ENCODE measurements around the gene RBM23.

Gene RBM23

DNA sequence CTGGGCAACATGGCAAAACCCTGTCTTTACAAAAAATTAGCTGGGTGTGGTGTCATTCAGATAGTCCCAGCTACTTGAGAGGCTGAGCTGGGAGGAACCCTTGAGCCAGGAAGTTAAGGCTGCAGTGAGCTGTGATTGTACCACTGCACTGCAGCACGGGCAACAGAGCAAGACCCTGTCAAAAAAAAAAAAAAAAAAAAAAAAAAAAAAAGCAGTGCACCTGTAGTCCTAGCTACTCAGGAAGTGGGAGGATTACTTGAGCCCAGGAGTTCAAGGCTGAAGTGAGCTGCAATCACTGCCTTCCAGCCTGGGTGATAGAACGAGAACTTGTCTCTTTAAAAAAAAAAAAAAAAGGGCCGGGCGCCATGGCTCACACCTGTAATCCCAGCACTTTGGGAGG, 30.3 kb downstream of the RBM23 start:
- H2AFZ ChIP-seq (ENCODE audit: low read depth, low read length): no peak overlapping the region

DNA sequence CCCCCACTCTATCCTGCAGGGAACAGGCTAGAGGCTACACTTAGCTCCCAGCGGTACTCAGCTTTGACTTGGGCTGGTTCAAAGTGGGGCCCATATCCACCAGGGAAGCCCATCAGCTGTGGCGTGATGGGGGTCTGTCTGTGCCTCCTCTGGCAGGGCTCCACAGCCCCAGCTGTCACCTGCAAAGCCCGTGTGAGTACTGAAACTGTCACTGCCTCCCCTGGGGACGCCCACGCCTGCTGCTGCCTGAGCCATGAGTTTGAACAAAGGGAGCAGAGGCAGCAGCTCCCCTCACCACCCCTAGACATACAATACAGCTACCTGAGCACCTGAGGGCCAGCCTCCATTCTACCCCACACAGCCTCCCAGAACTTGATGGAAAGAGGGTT, 31.0 kb downstream of the RBM23 start:
- peak overlapping the region; percentile 60 for H3K4me3 ChIP-seq (ENCODE audit: low read length)
- H3K9me3 ChIP-seq (ENCODE audit: low read length): no peaks in the 10 kb centered on the region
- no peaks in the 10 kb centered on the region for H3K27me3 ChIP-seq (ENCODE audit: insufficient read depth, low read length)
- no peaks in the 10 kb centered on the region for H3K36me3 ChIP-seq (ENCODE audit: insufficient read depth, low read length)
- H2AFZ ChIP-seq (ENCODE audit: low read depth, low read length): no peak overlapping the region
- peaks cover 41% of the 10 kb centered on the region for H3K4me1 ChIP-seq (ENCODE audit: insufficient read depth, low read length)

More for the DNA sequence above, 30.3 kb downstream of the RBM23 start:
- Histone ChIP-seq H3K4me1 (ENCODE audit: insufficient read depth, low read length) (peaks cover 34% of the 10 kb centered on the region), H3K27me3 (ENCODE audit: insufficient read depth, low read length) (no peaks in the 10 kb centered on the region), H3K9me3 (ENCODE audit: low read length) (no peaks in the 10 kb centered on the region), H3K4me3 (ENCODE audit: low read length) (no peak overlapping the region), H3K36me3 (ENCODE audit: insufficient read depth, low read length) (no peaks in the 10 kb centered on the region)

DNA sequence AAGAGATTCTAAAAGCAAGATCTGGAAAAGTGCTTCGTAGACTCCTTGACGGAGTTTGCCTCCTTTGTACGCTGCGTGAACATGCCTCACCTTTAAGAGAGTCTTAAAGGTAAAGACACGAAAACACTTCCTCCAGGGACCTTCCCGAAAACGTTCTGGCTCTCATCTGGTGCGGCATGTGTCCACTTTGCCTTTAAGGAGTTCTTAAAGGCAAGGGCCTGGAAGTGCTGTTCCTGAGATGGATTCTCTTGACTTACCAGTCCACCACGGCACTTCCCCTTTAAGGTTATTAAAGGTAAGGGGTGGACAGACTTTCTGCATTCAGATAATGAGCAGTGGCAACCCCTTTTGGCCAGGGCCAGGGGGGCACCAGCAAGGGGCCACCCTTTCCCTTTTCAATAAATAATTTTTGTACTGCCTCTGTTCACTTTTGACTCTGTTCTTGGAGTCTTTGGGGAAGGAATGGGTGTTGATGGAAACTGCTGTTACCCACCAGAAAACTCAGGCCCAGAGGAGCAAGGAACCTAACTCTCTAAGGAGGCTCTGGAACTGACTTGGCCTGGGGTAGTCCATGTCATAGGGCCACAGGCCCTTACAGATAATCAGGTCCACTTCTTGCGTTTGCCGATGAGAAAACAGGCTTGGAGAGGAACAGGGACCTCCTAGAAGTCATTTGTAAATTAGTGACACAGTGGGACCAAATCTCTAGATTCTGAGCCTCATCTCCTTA, 31.5 kb downstream of the RBM23 start:
- Histone ChIP-seq H3K9me3 (ENCODE audit: low read length) (no peaks in the 10 kb centered on the region), H3K27me3 (ENCODE audit: insufficient read depth, low read length) (no peaks in the 10 kb centered on the region), H3K4me1 (ENCODE audit: insufficient read depth, low read length) (peaks cover 46% of the 10 kb centered on the region), H3K4me3 (ENCODE audit: low read length) (peak overlapping the region; percentile 60), H2AFZ (ENCODE audit: low read depth, low read length) (peak overlapping the region; percentile 80), H3K36me3 (ENCODE audit: insufficient read depth, low read length) (no peaks in the 10 kb centered on the region)

DNA sequence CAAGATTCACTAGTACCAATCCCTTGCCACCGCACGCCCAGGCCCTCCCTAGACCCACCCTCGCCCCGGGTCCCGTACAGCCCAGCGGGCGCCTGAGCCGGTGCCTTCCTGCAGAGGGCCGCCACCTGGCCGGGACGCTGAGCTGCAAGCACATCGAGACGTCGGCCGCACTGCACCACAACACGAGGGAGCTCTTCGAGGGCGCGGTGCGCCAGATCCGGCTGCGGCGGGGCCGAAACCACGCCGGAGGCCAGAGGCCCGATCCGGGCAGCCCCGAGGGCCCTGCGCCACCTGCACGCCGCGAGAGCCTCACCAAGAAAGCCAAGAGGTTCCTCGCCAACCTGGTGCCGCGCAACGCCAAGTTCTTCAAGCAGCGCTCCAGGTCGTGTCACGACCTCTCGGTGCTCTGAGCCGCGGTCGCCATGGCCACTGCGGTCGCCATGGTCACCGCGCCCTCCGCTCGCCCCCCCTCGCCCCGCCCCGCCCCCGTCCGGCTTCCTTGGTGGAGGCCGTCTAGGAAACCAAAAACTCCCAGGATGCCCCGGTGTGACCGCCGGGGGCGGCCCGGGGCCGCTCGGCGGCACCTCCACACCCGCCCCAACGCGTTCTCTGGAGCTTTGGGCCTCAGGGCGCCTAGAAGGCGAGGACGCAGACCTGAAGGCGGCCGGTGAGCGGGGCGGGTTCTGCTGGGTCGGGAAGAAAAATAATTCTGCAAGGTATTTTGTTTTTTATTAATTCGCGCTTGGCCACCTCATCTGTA, 32.3 kb downstream of the RBM23 start:
- no peaks in the 10 kb centered on the region for H3K9me3 ChIP-seq (ENCODE audit: low read length)
- H3K36me3 ChIP-seq (ENCODE audit: insufficient read depth, low read length): no peaks in the 10 kb centered on the region
- no peaks in the 10 kb centered on the region for H3K27me3 ChIP-seq (ENCODE audit: insufficient read depth, low read length)
- peaks cover 54% of the 10 kb centered on the region for H3K4me1 ChIP-seq (ENCODE audit: insufficient read depth, low read length)
- peak overlapping the region; percentile 60 for H3K4me3 ChIP-seq (ENCODE audit: low read length)
- H2AFZ ChIP-seq (ENCODE audit: low read depth, low read length): peak overlapping the region; percentile 80

DNA sequence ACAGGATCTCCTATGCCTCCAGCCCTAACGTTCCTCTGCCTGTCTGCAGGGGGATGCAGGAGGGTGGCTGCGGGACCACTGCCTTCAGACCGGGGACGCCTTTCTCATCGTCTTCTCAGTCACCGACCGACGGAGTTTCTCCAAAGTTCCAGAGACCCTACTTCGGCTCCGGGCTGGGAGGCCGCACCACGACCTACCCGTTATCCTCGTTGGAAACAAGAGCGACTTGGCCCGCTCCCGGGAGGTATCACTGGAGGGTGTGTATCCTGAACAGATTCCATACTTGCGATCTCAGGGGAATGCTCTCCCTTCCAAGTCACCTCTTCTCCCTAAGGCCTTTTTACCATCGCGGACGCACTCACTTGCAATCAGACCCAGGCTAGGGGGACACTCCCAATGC, 33.0 kb downstream of the RBM23 start:
- peaks cover 58% of the 10 kb centered on the region for H3K4me1 ChIP-seq (ENCODE audit: insufficient read depth, low read length)

DNA sequence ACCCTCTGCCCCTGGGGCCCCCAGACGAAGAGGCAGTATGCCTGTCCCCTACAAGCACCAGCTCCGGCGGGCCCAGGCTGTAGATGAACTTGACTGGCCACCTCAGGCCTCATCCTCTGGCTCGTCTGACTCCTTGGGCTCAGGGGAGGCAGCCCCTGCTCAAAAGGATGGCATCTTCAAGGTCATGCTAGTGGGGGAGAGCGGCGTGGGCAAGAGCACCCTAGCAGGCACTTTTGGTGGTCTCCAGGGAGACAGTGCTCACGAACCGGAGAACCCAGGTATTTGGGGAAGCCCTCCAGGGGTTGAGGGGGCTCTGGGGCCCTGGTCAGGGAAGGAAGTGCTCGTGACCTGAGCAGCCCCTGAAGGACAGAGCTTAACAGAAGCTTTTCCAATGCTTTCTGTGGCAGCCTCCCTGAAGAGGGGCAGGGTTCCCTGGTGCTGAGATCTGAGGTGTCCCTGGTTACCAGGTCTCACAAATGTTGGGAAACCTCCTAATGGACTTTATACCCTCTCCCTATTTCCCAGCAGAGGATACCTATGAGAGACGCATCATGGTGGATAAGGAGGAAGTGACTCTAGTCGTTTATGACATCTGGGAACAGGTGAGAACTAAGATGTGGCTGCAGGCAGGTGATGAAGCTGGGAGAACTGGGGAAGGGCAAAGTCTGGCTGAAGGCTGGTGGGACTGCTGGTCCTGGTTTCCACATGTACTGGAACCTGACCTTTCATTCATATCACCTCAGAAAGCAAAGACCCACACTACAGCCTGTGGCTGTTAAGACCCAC, 34.0 kb downstream of the RBM23 start:
- H3K4me1 ChIP-seq (ENCODE audit: insufficient read depth, low read length): peaks cover 58% of the 10 kb centered on the region
- H2AFZ ChIP-seq (ENCODE audit: low read depth, low read length): no peak overlapping the region
- no peak overlapping the region for H3K4me3 ChIP-seq (ENCODE audit: low read length)
- no peaks in the 10 kb centered on the region for H3K36me3 ChIP-seq (ENCODE audit: insufficient read depth, low read length)
- no peaks in the 10 kb centered on the region for H3K27me3 ChIP-seq (ENCODE audit: insufficient read depth, low read length)
- H3K9me3 ChIP-seq (ENCODE audit: low read length): no peaks in the 10 kb centered on the region

More for the DNA sequence above, 33.0 kb downstream of the RBM23 start:
- Histone ChIP-seq H3K27me3 (ENCODE audit: insufficient read depth, low read length) (no peaks in the 10 kb centered on the region), H3K36me3 (ENCODE audit: insufficient read depth, low read length) (no peaks in the 10 kb centered on the region), H2AFZ (ENCODE audit: low read depth, low read length) (no peak overlapping the region), H3K9me3 (ENCODE audit: low read length) (no peaks in the 10 kb centered on the region), H3K4me3 (ENCODE audit: low read length) (peak overlapping the region; percentile 44)

DNA sequence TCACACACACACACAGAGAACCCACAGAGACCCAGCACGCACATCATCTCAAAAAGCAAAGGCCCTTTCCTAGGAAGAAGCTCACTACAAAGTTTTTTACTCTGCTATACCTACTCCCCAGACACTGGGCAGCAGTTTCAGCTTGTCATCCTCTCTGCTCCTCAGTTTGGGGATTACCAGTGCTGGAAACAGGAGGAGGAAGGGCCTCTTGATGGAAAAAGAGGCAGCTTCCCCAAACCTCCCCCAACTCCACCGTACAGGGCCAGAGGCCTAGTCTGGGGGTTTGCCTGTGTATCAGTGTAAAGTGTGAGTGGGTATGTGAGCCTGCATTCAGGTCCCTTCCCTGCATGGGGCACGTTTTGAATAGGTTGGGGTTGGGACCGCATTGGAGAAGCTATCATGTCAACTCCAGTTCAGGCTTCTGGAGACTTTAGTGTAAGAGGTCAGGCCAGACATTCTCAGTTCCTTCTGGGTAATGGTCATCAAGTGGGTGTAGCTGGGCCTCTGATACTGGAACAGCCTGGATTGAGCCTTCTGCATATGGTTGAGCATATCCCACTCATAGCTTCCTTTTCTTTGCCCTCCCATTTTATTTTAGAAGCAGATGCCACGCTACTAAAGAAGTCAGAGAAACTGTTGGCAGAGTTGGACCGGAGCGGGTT, 34.7 kb downstream of the RBM23 start:
- Histone ChIP-seq H3K36me3 (ENCODE audit: insufficient read depth, low read length) (no peaks in the 10 kb centered on the region), H3K27me3 (ENCODE audit: insufficient read depth, low read length) (no peaks in the 10 kb centered on the region), H3K9me3 (ENCODE audit: low read length) (no peaks in the 10 kb centered on the region), H3K4me3 (ENCODE audit: low read length) (peak overlapping the region; percentile 47), H2AFZ (ENCODE audit: low read depth, low read length) (no peak overlapping the region), H3K4me1 (ENCODE audit: insufficient read depth, low read length) (peaks cover 58% of the 10 kb centered on the region)

DNA sequence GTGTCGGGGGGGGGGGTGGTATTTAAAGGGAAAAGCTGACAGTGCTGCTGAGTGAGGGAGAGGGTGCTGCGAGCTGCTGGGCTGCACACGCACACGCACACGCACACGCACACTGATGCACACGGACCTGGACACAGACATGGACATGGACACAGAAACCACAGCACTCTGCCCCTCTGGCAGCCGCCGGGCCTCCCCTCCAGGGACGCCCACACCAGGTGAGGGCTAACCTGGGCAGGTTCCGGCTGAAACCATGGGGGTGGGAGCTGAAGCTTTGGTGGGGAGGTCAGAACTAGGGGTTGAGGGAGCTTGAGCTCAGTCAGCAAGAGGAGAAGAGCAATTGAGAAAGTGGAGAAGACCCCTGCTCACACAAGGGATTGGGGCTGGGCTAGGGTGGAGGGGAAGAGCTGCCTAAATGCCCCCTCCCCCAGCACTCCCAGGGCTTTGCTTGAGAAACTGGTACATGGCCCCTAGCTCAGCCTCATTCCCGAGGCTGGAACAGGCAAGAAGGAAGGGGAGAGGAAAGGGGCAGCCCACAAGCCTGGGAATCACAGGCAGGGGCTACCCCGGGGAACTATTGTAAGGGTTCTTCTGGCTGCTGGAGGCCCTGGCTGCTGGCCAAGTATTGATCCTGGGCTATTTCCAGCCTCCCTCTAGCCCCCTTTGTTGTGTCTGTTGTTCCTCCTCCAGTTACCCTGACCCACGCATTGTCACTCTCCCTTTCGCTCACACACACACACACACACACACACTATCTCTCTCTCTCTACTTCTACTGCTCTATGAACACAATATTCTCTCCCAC, 35.6 kb downstream of the RBM23 start, which contains the start of gene REM2:
TSS of gene REM2 (plus strand) at position 50 of the 804 bp plus-strand sequence. CDS start at position 116, 66 bp downstream.
- no peaks in the 10 kb centered on the region for H3K27me3 ChIP-seq (ENCODE audit: insufficient read depth, low read length)
- no peaks in the 10 kb centered on the region for H3K9me3 ChIP-seq (ENCODE audit: low read length)
- peak within 1 kb of the TSS; percentile 24 for H2AFZ ChIP-seq (ENCODE audit: low read depth, low read length)
- H3K4me1 ChIP-seq (ENCODE audit: insufficient read depth, low read length): peaks cover 58% of the 10 kb centered on the region
- H3K4me3 ChIP-seq (ENCODE audit: low read length): peak within 1 kb of the TSS; percentile 47
- H3K36me3 ChIP-seq (ENCODE audit: insufficient read depth, low read length): no peaks in the 10 kb centered on the region

DNA sequence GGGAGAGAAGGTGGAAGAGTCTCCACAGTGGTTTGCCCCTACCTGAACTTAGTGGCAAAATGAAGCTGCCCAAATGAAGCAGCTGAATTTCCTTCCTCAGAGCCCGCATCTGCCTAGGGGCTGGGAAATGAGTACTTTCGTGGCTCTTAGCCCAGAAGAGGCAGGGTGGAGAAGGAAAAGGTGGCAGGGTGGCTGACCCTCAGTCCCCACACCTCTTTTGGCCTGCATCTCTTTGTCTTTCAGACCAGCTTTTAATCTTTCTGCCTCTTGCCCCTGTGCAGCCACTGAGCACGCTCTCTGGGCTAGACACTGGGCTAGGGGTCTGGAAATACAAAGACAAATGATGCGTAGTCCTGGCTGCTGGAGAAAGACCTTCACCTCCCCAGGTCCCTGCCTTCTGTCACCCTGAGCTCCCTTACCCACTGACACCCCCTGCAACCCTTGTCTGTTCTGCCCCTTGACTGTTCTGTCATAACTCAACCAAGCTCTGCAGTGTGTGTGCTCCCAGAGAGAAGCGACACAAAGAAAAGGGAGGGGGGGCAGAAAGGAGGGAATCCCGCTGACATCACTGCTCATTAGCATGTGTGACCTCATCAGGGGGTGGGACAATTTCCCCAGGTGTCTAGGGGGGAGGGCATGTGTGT, 36.3 kb downstream of the RBM23 start:
- Histone ChIP-seq H2AFZ (ENCODE audit: low read depth, low read length) (peak overlapping the region; percentile 24), H3K9me3 (ENCODE audit: low read length) (no peaks in the 10 kb centered on the region), H3K4me1 (ENCODE audit: insufficient read depth, low read length) (peaks cover 52% of the 10 kb centered on the region), H3K27me3 (ENCODE audit: insufficient read depth, low read length) (no peaks in the 10 kb centered on the region), H3K36me3 (ENCODE audit: insufficient read depth, low read length) (no peaks in the 10 kb centered on the region), H3K4me3 (ENCODE audit: low read length) (peak overlapping the region; percentile 10)

DNA sequence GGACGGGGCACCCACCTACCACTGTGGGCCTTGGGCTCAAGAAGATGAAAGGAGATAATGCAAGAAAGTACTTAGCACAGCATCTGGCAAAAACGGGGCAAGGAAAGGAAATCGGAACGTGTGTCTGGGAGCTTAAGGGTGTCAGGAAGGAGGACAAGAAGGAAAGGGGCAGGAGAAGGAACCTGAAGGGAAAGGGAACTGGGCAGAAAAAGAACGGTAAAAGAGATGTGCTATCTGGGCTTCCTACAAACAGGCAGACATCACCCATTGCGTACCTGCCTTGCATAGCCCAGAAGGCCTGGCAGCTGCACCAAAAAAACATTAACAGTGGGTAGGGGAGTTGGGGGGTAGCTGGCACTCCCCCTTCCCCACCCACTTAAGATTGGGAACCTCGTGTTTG, 36.9 kb downstream of the RBM23 start:
- no peaks in the 10 kb centered on the region for H3K27me3 ChIP-seq (ENCODE audit: insufficient read depth, low read length)
- no peak overlapping the region for H3K4me3 ChIP-seq (ENCODE audit: low read length)
- H2AFZ ChIP-seq (ENCODE audit: low read depth, low read length): no peak overlapping the region
- H3K36me3 ChIP-seq (ENCODE audit: insufficient read depth, low read length): no peaks in the 10 kb centered on the region
- peaks cover 50% of the 10 kb centered on the region for H3K4me1 ChIP-seq (ENCODE audit: insufficient read depth, low read length)
- H3K9me3 ChIP-seq (ENCODE audit: low read length): no peaks in the 10 kb centered on the region

DNA sequence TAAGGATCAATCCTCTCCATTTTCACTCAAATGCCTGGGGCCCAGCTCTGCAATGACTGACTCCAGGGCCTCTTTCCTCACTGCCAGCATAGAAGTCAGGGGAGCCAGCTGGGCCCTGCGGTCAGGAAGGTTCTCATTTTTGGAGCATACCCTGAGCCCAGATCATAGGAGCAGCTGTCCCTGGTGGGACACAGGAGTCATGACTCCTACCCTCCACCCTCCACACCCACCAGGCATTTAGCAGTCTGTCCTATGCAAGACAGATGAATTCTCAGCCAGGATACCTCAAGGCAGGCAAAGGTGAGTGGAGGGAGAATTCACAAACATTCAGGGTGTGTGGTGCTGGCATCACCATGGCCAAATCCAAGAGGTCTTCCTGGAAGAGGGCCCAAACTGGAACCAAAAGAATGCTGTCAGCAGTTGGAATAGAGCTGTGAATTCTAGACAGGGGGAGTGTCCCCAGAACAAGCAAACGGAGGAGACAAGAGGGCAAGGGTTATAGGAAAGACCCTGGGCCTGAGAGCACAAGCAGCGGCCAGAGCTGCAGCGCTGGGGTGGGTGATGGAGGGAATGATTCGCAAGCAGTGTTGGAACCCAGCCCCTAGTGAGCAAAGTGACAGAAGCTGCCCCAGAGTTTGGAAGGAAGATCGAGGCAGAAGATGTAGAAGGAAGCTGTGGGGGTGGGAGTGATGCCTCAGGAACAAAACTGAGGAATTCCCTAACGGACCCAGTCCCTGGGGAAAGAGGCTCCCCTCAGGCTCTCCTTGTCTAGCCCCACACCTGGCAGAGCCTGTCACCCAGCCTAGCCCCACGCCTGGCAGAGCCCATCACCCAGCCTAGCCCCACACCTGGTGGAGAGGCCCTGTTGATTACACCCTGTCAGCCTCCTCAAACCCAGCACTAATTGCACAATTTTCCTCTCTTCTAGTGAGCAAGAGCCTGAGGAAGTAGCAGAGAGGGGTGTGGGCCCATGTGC, 40.4 kb downstream of the RBM23 start:
- Histone ChIP-seq H2AFZ (ENCODE audit: low read depth, low read length) (no peak overlapping the region), H3K4me3 (ENCODE audit: low read length) (no peak overlapping the region), H3K36me3 (ENCODE audit: insufficient read depth, low read length) (peaks cover 20% of the 10 kb centered on the region)

More for the DNA sequence above, 40.4 kb downstream of the RBM23 start:
- Histone ChIP-seq H3K4me1 (ENCODE audit: insufficient read depth, low read length) (peaks cover 23% of the 10 kb centered on the region), H3K27me3 (ENCODE audit: insufficient read depth, low read length) (no peaks in the 10 kb centered on the region), H3K9me3 (ENCODE audit: low read length) (no peaks in the 10 kb centered on the region)
